K562 (cell line): ENCODE results near the gene TPX2.

Source experiments
- CBX1 ChIP-seq: sonication (generic); IDR thresholded peaks from 2 replicates; pipeline ENCODE4 v1.6.1; 2016; ENCODE audit warnings: antibody characterized with exemption, low read depth, mild to moderate bottlenecking
- CHD1 ChIP-seq: fragments of 200-600 bp; sonication (generic); IDR thresholded peaks from one replicate; pipeline ENCODE4 v1.6.1; 2012; ENCODE audit warnings: mild to moderate bottlenecking, moderate library complexity, low read length, inconsistent platforms
- THAP7 ChIP-seq: fragments of 250-450 bp; sonication (Bioruptor Pico); IDR thresholded peaks from 2 replicates; pipeline ENCODE4 v1.5.0; 2021

GRCh38 chr20:31715766-31716165, 23.3 kb upstream of the TPX2 start:
- no peak for TF ChIP-seq CBX1
- TF ChIP-seq THAP7: no peak
- no peak for TF ChIP-seq CHD1
